Amniotic epithelial cell (primary cell): ENCODE data around the gene LTBP1.

Experiments
- DNase-seq: peaks from one replicate; pipeline ENCODE4 v3.0.0-alpha.2; 2010; ENCODE audit warnings: low read depth

Gene LTBP1

DNA sequence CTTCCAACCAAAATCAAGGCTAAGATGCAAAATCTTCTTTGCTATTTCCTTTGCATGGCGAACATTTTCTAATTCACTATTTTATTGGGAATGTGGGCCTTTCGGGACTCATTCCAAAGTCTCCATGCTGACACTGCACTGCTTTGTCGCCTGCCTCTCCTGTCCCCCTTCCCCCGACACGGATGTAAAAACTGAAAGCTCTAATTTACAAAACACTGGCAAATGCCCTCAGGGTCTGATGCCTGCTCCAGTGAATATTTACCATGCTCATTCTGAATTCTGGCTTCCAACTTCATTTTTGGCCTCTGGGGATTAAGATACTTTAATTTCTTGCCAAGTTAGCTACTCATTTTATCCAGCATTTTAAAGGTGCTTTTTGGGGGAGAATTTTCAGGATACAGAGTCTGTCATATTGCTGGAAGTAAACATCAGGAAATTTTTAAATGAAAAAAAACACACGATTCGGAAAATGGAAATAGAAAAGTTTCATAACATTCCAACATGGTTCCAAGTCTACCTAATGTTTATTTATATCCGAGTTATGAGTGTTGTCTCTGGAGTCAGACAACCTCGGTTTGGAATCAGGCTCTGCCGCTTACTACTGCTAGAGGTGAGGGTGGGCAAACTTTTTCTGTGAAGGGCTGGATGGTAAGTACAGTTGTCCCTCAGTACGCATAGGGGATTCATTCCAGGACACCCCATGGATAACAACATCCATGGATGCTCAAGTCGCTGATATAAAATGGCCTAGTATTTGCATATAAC lies 14.6 kb upstream of the LTBP1 start:
- DNase-seq = no peak

DNA sequence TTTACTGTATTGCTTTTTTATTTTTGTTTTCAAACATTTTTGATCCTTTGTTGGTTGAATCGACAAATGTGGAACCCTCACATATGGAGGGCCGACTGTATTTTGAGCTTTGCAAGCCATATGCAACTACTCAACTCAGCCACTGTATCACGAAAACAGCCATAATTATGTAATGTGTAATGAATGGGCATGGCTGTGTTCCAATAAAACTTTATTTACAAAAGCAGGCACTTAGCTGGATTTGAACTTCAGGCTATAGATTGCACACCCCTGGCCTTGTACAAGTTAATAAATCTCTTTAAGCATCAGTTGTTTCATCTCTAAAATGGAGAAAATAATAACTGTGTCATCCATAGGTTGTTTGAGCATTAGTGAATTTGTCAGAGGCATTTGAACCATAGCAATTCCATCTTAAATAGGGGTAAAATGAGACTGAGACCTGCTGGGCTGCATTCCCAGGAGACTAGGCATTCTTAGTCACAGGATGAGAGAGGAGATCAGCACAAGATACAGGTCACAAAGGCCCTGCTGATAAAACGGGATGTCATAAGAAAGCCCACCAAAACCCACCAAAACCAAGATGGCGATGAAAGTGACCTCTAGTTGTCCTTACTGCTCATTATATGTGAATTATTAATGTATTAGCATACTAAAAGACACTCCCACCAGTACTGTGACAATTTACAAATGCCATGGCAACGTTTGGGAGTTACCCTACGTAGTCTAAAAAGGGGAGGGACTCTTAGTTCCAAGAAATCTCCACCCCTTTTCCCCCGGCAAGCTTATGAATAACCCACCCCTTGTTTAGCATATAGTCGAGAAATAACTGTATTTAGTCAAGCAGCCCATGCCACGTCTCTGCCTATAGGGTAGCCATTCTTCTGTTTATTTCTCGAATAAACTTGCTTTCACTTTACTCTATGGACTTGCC lies 13.7 kb upstream of the LTBP1 start:
- no peak for DNase-seq

DNA sequence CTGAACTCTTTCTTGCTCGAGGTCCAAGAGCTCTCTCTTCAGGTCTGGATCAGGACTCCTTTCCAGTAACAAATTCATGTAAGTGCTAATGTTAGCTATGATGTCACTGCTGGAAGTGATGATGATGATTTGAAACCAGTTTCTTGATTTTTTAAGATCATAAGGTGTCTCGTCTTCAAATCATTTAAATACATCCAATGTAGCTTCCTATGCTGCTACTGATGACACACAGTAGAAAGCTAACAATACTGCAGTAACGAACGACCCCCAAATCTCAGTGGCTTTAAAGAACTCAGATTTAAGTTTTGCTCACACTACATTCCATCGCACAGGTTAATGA lies 13.0 kb upstream of the LTBP1 start:
- DNase-seq = no peak

DNA sequence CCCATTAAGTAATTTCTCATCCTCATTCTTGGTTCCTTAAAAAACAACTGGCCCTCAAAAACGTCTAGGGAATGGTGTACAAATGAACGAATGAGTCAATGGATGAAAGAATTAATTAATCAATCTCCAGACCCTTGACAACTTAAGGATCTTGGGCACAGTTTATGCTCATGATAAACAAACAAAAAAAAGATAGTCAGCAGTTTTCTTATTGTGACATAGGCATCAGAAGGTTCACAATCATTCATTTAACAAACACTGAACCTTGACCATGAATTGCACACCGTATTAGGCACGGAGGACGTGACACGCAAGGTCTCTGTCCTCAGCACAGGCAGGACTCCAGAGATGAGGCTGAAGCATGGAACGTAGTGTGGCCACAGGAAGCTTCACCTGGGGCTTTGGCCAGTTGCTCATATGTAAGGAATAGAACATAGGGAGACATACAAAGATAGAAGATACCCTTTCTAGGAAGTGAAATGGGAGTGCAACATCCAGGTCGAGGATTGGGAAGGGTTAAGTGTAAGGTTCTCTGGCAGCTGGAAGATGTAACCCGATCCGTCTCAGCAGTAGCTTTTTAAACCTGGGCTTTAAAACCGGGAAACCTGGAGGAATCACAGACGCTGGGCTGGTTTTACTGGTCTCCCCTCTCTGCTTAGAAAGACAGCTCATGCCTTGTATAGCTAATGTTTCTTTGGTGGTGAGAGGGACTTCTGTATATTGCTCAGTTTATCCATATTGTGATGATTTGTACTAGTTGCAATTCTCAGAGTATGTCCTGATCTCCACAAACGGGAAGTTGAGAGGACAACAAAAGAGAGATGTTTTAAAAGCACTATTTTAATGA lies 8.9 kb upstream of the LTBP1 start:
- peak; percentile 47 for DNase-seq

DNA sequence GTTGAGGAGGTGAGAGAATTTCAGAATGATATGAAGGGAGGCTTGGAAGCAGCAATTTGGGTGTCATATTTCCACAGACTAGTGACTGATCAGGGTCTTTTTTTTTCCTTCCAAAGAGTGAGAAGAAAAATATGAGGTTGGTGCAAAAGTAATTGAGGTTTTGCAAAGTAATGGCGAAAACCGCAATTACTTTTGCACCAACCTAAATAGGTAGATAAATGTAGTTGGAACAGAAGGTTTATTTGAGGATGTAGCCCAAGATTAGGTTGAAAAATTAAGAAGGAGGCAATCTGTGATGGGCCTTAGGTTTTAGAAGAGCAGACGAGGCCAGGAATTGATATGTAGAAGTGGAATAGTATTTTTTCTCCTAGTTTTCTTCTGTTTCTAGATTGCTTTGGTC lies 7.8 kb upstream of the LTBP1 start:
- no peak for DNase-seq

DNA sequence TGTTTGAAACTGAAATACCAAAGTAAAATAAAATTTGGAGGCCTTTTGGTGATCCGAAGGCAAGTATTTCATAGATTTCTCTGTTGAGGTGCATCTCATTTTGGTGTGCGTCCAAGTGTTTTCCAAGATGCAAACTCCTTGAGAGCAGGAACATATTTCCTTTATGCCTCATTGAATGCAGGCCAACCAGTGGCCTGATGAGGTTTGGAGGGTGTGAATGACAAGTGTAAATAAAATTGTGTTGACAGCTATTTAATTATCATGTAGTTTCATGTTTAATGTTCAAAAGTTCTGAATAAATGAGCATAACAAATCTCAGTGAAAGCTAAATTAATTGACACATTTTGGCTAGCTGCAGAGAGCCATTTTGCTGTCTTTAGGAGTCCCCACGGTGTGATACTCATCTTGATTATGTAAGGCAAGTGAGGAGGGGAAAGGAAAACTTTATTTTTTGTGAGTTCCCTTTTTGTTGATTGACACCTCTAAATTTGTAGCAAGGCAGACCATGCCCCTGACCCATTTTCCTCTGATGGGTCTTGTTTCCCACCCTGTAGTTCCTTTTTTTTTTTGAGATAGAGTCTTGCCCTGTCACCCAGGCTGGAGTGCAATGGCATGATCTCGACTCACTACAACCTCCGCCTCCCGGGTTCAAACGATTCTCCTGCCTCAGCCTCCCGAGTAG lies 6.3 kb upstream of the LTBP1 start:
- DNase-seq = no peak

DNA sequence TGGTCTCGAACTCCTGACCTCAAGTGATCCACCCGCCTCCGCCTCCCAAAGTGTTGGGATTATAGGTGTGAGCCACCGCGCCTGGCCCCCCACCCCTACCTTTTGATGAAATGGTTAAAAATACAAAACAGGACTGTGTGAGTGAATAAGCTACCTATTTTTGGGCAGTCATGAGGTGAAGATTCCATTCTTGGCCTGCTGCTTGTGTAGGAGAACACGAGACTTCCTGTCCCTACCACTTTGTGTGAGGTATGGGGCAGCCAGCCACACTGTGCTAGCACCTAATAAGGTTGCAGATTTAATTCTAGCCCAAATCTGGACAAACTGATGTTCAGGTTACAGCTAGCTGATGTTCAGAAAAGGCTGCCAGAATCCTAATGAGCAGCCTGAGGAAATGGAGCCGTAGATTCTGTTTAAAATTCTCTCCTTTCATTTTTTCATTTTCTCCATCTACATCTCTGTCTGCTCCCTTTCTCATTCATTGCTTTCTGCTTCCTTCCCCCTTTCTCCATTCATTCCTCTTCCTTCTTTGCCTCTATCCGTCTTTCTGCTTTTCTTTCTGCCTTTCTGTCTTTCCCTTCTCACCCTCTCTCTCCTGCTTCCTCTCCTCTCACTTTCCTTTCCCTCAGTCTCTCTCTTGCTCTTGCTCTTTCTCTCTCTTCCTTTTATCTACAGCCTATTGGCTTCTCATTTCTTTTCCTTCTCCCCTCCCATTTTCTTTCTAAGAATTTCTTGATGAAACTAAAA lies 4.6 kb upstream of the LTBP1 start:
- no peak for DNase-seq

DNA sequence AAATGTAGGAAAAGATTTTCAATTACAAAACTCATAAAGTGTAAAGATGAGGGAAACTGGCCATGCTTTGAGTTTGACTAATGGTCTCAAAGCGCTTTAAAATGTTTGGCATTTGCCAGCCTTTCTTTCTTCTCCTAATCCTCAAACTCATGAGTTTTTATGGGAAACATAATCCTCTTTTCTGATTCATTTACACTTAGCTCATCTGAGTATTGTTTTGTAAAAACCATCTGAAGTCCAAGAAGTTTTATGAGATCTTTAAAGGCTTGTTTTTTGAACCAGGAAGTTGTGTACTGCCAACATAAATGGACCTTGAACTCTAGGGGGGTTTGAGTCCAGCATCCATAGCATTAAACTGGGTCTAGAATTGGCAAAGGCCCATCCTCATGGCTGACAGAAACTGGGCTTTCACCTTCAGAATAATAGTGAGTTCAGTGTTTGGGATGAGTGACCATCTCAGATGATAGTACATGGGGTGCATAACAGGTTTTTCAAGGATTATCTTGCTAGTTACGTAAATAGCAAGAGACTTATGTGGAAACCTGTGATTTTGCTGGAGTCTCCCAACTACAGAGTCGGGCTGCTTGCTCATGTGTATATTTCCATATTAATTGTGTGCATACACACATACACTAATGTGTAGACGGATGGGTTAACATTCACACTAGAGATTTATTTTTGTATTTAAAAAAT lies 3.8 kb upstream of the LTBP1 start:
- DNase-seq = no peak

DNA sequence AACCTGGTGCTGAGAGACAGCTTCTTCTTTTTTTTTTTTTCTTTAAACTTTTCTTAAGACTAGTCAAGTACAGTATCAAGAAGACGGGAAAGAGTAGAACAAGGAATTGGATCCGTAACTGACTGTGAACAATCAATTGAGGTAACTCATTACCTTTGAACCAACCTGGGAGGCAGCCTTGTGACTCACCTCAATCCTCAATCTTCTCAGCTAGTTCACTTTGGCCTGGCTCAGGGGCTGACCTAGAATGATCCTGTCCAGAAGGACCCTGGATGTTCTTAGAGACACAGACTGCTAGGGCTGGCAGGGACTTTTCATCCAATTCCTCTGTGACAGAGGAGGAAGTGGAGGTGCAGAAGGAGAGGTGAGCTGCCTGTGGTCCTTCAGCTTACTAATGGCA lies 1.5 kb upstream of the LTBP1 start:
- DNase-seq = no peak

DNA sequence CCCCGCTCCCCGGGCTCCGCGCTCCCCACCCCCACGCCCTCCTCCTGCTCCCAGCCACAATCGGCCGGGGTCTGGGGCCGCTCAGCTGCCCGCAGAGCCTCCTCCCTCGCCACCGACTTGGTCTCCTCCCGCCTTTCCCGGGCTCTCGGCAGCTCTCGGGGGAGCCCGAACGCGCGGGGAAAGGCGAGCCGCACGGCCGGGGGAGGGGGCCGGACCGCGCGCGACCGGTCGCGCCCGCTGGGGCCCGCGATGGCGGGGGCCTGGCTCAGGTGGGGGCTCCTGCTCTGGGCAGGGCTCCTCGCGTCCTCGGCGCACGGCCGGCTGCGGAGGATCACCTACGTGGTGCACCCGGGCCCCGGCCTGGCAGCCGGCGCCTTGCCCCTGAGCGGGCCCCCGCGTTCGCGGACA lies 327 bp downstream of the LTBP1 start:
- no peak for DNase-seq

DNA sequence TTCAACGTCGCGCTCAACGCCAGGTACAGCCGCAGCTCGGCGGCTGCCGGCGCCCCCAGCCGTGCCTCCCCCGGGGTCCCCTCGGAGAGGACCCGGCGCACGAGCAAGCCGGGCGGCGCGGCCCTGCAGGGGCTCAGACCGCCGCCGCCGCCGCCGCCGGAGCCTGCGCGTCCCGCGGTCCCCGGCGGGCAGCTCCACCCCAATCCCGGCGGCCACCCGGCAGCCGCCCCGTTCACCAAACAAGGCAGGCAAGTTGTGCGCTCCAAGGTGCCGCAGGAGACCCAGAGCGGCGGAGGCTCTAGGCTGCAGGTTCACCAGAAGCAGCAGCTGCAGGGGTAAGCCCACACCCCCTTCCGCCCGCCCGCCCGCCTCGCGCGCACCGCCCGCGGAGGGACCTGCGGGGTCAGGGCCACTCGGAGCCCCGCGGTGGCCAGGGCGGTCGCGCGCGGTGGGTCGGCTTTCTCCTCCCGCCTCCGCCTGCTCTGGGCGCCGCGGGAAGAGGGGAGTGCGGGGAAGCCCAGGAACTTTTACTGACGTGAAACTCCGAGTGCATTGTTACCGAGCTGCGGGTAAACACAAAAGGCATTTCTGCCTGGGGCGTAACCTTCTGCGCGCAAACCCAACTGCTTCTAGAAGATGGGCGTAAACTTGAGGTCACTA lies 861 bp downstream of the LTBP1 start:
- peak; percentile 28 for DNase-seq

DNA sequence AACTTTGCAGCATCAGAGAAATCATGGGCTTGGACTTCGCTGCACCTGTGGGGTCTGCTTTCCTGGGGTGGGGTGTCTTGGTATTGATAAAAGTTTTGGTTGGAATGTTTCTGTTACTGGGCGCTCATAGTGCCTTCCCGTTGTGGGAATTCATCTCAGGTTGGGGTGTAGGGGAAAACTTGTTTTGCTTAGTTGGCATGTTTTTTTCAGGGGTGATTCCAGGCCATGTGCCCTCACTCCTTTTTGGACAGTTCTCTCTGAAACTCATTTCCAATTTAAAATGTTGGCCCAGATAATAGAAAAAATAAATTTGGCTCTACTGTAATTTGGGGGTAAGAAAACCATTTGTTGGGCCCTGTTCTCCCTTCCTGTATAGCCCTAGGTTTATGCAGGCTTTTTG lies 1.5 kb downstream of the LTBP1 start:
- no peak for DNase-seq

DNA sequence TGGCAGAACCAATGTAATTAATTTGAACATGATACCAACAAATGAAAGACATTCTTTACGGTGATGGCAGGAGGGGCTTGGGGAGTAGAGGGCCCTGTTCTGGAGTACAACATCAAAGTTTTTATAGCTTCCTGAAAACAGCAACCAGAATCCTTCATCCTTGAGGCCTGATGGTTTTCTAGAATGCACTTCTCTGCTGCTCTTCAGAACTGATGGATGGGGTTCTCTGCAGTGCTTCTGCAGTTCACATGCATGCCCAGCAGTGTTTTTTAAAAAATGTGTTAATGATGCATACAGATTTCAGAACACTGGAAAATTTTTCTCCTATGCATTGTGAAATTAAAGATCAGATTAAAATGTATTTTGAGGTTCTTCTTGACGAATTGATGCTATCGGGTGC lies 2.5 kb downstream of the LTBP1 start:
- no peak for DNase-seq

DNA sequence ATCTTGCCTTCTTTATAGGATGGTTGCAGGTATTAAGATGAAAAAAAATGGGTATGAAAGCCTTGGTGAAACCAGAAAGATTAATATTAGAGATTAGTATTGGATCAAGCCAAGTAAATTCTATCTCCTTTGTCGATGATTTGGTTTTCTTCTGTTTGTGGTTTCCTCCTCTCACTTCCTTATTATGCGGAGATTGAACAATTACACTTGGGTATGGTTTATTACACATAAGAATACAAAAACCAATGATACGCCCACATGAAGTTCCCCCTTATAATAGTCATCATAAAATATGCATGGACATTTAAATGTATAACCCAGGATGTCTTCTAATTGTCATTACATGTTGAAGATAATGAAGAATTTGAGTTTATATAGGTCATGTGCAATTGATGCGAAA lies 4.9 kb downstream of the LTBP1 start:
- no peak for DNase-seq

DNA sequence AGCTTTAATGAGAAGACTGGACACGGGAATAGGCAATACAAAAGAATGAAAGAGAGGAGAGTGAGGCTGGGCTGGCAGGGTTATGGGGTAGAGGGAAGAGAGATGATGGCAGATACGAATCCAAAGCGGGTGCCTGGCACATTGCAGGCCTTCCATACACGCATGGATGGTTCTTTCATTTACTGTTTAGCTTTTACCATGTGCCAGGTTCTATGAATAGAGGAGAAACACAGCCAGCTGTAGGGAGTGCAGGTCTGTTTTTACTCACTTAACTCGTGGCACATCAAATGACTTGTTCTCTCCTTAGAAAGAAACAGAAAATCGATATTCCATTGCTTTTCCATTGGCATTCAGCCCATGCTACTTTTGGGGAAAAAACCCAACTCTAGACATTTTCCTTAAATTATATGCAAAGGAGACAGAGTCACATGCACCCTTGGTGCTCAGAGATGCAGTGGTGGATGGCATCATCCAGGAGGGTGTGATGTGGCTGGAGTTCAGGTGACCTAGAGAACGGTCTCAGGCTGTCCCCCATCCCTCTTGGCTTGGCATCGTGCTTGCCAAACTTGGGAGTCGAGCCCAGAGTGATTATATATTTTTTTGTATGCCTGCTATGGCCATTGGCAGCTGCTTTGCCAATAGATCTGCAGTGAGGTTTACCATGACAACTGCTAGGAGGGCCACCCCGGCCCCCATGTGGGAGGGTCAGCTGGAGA lies 6.2 kb downstream of the LTBP1 start:
- DNase-seq = no peak

DNA sequence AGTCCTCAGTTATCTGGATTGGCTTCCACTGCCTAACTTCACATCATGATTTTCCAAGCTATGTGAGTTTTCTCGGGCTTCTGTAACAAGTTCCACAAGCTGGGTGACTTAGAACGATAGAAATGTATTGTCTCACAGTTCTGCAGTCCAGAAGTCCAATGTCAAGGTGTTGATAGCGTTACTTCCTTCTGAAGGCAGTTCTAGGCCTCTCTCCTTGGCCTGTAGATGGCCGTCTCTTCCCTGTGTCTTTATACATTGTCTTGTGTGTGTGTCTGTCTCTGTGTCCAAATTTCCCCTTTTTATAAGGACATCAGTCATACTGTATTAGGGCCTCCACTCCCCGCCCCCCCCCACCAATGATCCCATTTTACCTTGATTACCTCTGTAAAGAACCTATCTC lies 7.5 kb downstream of the LTBP1 start:
- no peak for DNase-seq

DNA sequence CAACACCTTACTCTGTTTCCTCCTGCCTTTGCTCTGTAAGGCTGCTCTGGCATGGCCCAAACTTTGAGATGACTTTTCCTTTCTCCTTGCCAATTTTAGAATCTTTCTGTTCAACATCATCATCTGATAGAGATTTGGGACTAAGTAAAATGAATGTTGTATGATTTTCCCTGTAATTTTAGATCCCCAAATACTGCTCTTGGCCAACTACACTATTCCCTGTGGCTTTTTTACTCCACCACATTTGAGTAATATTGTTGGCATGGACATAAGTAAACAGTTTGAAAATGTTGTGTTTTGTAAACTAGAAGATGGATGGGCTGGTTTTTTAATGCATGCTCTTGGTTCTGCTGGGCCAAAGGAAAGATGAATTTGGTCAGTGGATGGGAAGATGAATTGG lies 12.1 kb downstream of the LTBP1 start:
- peak; percentile 22 for DNase-seq

DNA sequence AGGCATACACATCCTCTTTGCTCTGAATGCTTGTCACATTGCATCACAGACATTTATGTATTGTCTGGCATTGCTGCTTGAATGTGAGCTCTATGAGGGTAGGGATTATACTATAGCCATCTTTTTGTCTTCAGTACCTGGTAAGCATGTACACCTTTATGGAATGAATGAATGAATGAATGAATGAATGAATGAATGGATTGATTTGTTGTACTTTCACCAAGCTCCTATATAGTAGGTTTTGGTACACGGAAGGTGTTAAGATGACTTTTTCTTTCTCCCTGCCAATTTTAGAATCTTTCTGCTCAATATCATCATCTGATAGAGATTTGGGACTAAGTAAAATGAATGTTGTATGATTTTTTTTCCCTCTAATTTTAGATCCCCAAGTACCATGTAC lies 13.5 kb downstream of the LTBP1 start:
- DNase-seq = no peak

DNA sequence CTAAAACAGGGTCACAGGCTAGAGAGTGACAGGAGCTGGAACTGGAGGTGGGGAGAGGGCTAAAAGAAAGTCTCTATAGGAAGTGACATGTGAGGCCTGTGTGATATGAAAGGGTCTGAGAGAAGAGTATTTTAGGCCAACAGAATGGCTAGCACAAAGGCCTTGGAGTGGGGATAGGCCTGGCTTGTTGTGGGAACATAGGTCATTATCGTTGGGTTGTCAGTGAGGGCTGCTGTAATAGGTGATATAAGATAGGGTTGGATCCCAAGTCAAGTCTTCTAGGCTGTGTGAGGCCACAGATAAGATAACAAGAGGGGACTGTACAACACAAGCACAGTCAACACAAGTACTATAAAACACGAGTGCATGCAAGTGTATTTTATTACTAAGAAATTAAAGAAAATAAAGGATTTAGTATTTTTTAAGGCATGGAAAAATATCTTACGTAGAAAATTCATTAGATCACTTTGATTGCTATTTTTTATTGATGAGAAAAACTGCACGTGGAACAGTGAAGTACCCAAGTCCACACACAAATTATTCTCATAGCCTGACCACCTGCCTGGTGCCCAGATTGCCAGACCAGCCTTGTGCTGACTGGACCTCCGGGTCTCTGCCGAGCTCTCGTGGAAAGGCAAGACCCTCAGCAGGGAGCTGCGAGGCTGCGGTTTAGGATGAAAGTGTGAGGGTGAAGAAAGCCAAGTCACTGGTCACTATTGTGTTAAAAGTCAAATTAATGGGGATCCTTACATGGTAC lies 14.1 kb downstream of the LTBP1 start:
- DNase-seq = no peak
